ENCODE measurements around the gene SIGLEC9. TPM values are rescaled to one million over a fixed set of nuclear protein-coding genes. Genes with fewer than 3 reads are reported as not detected.

Gene SIGLEC9
- 10 to 100 TPM in 2 of 4 donors, 1 to 10 TPM in 2; 5.5 to 34.7 (median 11.3) TPM for total RNA-seq

- TF ChIP-seq, protein P1, sequence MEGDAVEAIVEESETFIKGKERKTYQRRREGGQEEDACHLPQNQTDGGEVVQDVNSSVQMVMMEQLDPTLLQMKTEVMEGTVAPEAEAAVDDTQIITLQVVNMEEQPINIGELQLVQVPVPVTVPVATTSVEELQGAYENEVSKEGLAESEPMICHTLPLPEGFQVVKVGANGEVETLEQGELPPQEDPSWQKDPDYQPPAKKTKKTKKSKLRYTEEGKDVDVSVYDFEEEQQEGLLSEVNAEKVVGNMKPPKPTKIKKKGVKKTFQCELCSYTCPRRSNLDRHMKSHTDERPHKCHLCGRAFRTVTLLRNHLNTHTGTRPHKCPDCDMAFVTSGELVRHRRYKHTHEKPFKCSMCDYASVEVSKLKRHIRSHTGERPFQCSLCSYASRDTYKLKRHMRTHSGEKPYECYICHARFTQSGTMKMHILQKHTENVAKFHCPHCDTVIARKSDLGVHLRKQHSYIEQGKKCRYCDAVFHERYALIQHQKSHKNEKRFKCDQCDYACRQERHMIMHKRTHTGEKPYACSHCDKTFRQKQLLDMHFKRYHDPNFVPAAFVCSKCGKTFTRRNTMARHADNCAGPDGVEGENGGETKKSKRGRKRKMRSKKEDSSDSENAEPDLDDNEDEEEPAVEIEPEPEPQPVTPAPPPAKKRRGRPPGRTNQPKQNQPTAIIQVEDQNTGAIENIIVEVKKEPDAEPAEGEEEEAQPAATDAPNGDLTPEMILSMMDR (IDR thresholded peaks at IDR 0.05; ENCODE audit: low read depth): no peak
Observed at GRCh38 chr19:51124729-51125128, at the start of gene SIGLEC9. SIGLEC9 (plus strand) TSS chr19:51124906; CDS start chr19:51124975, 69 bp downstream.

DNA sequence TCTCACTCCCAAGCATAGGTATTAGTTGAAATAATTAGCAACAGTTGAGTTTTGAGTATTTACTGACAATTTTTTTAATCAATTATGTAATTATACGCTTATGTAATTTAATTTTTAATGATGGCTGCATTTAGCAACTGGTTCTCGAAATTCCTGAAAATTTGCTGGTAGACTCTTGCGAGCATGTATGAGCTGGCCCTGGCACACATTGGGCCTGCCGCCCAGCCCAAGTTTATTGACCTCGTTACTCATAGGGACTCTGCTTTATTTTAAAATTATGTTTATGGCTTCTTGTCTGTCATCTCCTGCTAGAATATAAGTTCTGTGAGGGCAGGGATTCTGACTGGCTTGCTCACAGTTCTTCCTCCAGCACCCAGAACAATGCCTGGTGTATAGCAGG, 48.7 kb upstream of the SIGLEC9 start:
- TF ChIP-seq, protein P1 (IDR thresholded peaks at IDR 0.05; ENCODE audit: low read depth): no peak

DNA sequence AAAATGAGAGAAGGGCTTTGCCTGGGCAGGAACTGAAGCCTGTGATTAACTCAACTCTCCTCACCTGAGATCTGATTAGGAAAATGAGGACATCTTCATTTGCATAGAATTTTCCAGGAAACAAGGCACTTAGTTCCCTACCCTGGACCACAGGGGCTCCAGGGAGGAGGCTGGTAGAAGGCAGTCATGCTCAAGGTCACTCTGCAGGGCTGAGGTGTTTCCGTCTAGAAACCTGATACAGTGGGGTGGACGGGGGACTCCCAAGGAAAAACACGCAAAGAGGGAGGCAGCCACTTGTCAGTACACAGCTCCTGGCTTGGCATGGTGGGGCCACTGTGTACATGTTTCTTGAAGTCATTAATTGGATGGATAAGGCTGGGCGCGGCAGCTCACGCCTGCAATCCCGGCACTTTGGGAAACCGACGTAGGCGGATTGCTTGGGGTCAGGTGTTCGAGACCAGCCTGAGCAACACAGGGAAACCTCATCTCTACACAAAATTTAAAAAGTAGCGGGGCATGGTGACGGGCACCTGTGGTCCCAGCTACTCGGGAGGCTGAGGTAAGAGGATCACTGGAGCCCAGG, 48.0 kb upstream of the SIGLEC9 start:
- TF ChIP-seq, protein P1 (IDR thresholded peaks at IDR 0.05; ENCODE audit: low read depth): no peak

DNA sequence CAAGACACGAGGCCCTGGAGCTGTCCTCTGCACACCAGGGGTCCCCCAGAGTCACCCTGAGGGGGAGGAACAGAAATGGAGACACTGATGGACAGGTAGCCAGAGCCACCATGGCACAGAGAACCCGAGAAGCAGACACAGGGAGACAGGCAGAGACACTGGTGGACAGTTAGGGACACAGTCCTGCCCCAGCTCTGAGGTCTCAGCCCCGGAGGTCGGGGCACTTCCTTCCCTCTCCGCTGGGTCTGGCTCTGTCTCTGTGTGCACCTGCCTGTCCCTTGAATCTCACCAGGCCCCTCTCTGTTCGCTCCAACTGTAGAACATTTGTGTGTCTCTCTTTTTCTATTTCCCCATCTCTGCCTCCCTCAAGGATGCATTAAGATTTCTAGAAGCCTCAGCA, 46.6 kb upstream of the SIGLEC9 start:
- TF ChIP-seq, protein P1 (IDR thresholded peaks at IDR 0.05; ENCODE audit: low read depth): no peak

DNA sequence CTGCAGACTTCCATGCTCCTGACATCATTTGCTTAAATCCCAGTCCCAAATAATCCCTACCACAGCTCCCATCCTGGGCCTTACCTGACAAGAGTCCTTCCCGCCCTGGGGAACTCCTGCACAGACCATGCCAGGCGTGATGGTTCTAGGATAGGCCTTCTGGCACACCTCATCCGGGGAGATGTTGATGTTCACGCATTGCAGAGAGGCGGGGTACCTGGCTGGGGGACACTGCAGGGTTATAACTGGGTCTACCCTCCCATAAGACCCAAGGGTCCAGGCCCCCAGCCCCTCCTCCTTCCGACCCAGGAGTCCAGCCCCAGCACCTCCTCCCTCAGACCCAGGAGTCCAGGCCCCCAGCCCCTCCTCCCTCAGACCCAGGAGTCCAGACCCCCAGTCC, 46.0 kb upstream of the SIGLEC9 start:
- TF ChIP-seq, protein P1 (IDR thresholded peaks at IDR 0.05; ENCODE audit: low read depth): no peak

DNA sequence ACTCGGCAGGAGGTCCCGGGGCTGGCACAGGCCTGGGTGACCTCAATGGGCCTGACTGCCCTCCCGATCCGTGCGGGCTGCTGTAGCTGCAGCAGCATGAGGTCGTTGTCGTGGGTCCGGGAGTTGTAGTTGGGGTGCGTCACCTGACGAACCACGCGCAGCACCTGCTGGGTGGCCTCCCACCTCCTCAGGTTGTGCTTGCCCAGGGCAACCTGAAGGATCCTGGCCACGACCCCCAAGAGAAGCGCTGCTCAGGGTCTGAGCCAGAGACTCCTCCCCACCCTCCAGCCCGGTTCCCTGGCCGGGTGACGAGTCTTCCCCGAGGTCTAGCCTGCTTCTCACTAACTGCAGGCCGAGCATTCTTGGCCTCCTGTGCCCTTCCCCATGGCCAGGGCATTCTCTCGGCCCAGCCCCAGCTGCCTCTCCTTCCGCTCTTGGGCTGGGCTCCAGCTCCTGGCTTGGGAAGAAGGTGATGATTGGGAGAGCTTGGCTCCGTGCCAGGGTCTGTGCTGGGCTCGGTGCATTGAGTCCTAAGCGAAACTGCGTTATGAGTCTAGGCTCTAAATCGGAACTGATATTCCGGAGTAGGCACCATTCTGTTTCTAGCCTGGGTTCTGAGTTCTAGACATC, 45.1 kb upstream of the SIGLEC9 start:
- TF ChIP-seq, protein P1 (IDR thresholded peaks at IDR 0.05; ENCODE audit: low read depth): no peak

- TF ChIP-seq, protein P1 (IDR thresholded peaks at IDR 0.05; ENCODE audit: low read depth): no peak
Observed at GRCh38 chr19:51081476-51081875, 43.2 kb upstream of the SIGLEC9 start.
